Neural progenitor cell (in vitro differentiated cells): ENCODE measurements around the gene MBTPS1.

Experiments
- CTCF ChIP-seq: fragments of 200-600 bp; sonication (generic); IDR thresholded peaks from 2 replicates; pipeline ENCODE4 v1.5.1; 2017; ENCODE audit warnings: antibody characterized with exemption, mild to moderate bottlenecking
- EZH2phosphoT487 ChIP-seq: fragments of 200-600 bp; sonication (generic); IDR thresholded peaks from 2 replicates; pipeline ENCODE4 v1.6.1; 2017; ENCODE audit warnings: antibody characterized with exemption

GRCh38 chr16:84045001-84045817 lies 71.5 kb downstream of the MBTPS1 start:
- TF ChIP-seq EZH2phosphoT487 (no peak), CTCF (no peak)
